Central memory CD4-positive, alpha-beta T cell (primary cell): ENCODE data around the gene WFIKKN1.
A peak's percentile ranks its signal among the peaks of the same experiment; 100 is the strongest.

Experiments
- DNase-seq: peaks from one replicate; pipeline ENCODE4 v3.0.0; 2022
- total RNA-seq, 3 experiments: gene quantifications; one replicate each; lab custom pipeline; 2026; lab: John Stamatoyannopoulos, UW

WFIKKN1 gene, protein sequence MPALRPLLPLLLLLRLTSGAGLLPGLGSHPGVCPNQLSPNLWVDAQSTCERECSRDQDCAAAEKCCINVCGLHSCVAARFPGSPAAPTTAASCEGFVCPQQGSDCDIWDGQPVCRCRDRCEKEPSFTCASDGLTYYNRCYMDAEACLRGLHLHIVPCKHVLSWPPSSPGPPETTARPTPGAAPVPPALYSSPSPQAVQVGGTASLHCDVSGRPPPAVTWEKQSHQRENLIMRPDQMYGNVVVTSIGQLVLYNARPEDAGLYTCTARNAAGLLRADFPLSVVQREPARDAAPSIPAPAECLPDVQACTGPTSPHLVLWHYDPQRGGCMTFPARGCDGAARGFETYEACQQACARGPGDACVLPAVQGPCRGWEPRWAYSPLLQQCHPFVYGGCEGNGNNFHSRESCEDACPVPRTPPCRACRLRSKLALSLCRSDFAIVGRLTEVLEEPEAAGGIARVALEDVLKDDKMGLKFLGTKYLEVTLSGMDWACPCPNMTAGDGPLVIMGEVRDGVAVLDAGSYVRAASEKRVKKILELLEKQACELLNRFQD
- total RNA-seq: 0 to 0.38 (median 0.28) reads per million in 3 experiments

DNA sequence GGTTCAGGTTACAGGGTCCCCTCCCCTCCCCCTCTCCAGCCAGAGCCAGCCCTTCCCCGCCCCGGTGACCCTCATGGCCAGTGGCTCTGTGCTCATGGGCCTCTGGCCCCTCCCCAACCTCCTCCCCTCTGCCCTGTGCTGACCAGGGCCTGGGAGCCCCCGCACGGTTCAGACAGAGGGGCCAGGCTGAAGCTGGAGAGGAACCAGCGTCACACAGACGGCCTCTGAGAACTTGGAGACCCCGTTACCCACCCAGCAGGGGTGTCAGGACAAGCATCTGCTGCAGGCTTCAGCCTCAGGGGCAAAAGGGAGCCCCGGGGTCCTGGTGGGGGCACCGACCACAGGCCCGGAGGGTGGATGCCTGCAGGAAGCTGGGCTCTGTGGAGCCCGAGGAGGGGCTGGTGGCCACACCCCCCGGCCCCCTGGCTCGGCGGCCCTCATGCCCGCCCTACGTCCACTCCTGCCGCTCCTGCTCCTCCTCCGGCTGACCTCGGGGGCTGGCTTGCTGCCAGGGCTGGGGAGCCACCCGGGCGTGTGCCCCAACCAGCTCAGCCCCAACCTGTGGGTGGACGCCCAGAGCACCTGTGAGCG, at the start of gene WFIKKN1:
Gene WFIKKN1, plus strand, starts transcription at position 171 of the 591 bp plus-strand sequence. Its CDS starts 269 bp downstream, at position 440.
- no peak for DNase-seq

DNA sequence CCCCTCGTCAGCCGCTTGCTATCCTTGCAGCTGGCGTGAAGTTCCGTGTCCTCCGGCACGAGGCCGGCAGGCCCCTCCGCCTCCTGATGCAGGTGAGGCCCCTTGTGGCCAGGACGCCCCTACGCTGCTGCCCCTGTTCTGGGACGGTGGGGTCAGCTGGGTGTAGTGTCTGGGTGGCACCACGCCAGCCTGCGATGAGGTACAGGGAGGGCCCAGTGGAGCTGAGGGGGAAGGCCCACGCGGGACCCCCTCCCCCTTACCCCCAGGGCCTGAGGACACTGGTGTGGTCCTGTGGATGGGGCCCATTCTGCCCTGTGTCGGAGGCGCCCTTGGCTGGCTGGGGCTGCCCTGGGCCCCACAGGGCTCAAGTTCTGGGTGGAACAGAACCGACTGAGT, 48.6 kb upstream of the WFIKKN1 start:
- no peak for DNase-seq

DNA sequence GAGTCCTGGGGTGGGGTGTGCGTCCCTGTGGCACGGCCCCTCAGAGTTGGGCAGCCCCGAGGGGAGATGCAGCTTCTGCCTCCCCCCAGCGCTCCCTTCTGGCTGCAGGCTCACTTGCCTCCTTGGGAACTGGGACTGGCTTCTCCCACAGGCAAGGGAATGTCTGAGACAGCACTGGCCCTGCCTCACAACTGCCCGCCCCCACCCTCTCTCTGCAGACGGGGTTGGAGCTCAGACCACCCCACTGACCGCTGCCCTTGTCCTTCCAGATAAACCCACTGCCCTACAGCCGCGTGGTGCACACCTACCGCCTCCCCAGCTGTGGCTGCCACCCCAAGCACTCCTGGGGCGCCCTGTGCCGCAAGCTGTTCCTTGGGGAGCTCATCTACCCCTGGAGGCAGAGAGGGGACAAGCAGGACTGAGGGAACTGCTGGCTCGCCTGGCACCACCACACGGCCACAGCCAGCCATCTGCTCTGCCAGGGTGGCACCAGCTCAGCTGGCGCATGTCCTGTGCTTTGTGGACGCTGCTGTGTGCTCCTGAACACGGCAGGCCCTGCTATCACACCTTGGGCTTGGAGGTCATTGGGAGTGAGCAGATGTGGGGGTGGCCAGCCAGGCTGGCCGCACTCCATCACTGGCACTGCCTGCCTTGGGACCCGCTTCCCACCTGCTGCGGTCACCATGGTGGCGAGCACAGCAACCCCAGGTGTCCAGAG, 48.0 kb upstream of the WFIKKN1 start:
- DNase-seq: no peak

DNA sequence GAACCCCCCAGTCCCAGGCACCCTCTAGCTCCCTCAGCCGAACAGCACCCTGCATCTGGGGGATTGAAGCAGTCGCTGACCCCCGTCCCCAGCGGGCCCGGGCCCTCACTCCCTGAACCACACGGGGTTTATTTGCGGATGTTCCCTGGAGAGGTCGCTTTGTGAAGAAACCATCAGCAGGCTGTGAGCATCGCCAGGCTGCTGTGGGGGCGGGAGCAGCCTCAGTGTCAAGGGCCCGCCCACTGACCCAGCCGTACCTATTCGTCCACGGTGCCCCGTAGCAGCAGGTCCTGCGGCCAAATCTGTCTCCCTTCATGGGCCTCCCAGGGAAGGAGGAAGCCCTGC, 47.3 kb upstream of the WFIKKN1 start:
- DNase-seq: no peak

DNA sequence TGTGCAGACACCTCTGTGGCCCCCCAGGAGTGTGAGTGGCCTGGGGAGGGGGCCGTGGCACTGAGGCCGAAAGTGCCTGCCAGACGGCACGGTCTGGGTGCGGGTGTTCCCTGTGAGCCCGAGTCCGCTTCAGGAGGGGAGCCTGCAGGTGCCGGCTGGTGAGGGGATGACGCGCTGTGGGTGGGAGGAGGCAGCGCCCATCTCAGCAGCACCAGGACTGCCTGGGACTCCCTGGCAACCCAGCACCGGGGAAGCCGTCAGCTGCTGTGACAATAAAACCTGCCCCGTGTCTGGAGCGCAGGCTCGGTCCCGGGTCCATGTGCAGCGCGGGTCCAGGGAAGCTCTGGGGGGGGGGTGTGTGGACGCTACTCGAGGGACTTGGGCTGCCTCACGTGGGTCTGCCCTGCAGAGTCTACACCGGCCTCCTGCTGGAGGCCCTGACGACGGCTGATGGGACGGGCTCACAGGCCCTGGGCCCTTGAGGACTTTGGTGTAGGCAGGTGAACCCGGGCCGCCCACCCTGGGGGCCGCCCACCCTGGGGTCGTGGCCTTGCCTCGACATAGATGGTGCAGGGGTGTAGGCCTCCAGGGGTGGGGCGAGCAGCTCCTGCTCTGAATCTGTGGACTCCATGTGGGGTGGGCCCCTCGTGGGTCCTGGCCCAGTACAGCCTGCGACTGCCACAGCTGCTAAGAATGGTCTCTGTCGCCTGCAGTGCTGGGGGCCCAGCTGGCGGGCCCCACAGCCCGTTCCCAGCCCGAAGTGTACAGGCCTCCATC, 46.8 kb upstream of the WFIKKN1 start:
- DNase-seq: no peak

DNA sequence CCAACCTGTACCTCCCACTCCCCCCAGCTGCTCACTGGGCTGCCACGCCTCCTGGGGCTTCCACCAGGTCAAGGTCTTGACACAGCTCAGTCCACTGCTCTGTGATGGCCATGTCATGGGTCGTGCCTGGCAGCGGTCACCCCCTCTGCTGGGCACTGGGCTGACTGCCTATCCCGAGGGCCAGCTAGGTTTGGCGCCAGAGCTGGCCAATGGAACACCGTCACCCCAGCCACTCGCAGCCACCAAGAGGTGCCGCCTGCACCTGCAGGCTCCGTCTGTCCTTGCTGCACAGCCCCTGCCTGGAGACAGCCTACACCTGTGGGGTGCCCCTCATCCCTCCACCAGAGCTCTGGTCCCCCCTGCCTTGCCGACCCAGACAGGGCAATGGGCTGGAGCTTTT, 45.4 kb upstream of the WFIKKN1 start:
- no peak for DNase-seq

DNA sequence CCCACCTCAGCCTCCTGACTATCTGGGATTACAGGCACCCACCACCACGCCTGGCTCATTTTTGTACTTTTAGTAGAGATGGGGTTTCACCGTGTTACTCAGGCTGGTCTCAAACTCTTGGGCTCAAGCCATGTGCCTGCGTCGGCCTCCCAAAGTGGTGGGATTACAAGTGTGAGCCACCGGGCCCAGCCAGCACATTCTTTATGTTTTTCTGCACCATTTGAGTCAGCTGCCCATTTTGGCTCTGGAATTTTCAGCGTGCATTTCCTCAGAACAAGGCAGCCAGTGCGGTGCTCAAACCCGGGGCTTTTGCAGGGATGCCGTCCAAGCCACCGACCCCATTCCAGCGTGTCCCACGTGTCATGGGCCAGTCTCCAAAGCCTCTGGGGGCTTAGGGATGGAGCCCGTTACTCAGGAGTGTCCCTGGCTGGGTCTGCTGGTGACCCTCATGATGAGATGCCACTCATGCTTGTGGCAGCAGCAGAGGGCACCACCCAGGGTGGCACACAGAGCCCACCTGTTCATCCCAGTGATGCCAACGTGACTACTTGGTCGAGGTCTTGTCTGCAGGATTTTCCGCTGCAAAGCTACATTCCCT, 44.6 kb upstream of the WFIKKN1 start:
- no peak for DNase-seq

DNA sequence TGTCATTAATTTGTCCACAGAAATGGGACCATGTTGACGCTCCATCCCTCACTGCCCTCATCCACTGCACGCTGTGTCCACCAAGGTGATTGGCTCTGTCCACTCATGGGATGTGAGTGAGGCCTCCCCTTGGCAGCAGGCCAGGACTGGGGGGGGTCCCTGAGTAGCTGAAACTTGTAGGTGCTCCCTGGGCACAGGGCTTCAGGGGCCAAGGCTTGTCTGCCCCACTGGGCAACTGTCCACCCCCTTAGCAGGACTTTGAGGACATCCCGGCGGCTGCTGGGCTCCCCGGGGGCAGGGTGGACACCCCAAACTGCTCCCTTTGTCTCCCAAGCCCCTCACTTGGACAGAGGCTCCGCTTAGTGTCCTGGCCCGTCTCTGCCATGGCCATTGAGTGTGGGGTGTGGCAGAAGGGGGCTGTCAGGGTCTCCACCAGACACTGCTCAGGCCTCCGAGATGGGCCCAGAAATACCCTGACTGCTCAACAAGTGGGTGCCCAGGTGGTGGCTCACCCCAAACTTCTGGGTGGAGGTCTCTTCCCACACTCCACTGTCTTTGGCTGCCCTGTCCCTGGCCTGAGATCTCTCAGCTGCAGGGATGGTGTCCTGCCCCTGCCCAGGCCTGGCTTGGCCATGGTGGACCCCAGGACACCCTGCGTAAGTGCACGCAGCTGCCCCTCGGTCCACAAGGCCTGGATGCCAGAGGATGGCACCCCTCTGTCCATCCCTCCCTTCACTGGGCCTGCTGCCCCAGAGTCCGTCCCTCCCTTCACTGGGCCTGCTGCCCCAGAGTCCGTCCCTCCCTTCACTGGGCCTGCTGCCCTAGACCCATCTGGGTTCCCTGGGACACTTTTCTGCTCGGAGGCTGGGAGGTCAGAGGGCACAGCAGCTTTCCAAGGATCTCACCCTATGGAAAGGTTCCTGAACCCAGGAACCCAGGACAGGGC, 43.9 kb upstream of the WFIKKN1 start:
- DNase-seq: no peak

DNA sequence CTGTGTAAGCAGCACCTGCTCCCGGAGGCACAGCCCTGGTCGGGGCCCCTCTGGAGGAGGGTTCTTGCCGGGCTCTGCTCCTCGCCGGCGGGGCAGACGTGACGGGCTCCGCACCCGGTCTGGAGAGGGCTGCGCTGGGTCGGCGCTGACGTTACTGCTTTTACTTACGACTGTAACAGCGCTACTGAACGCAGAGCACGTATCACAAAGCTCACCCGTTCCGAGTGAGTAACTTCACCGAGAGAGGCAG, 42.2 kb upstream of the WFIKKN1 start:
- DNase-seq: no peak

DNA sequence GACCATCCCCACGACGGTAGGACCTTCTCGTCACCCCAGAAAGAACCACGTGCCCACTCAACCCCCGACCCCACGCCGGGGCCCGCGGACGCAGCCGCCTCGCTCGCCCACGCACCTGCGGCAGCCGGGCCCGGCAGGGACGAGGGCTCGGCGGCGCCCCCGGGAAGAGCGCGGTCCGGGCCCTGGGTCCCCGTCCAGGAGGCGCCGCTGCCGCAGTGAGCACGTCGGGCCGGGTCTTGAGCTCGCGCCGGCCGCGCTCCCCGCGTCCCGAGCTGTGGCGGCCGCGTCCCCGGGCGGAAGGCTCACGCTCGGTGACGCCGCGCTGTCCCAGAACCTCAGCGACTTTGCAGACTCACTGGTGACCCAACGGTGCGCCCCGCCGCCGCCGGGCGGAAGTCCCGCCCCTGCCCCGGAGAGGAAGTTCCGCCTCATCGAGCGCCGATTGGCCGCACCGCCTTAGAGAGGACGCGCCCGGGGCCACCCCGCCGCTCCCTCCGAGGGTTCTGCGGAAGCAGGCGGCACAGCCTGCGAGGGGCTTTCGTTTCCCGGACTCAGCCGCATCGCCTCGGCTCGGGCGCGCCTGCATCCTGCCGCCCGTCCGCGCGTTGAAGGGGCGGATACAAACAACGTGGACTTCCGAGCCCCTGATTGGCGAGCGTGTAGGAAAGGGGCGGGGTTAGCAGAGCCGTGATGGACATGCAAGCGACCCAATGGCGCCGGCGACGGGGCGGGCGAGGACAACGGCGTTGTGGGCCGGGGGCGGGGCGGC, 41.7 kb upstream of the WFIKKN1 start:
- DNase-seq: peak; percentile 98

DNA sequence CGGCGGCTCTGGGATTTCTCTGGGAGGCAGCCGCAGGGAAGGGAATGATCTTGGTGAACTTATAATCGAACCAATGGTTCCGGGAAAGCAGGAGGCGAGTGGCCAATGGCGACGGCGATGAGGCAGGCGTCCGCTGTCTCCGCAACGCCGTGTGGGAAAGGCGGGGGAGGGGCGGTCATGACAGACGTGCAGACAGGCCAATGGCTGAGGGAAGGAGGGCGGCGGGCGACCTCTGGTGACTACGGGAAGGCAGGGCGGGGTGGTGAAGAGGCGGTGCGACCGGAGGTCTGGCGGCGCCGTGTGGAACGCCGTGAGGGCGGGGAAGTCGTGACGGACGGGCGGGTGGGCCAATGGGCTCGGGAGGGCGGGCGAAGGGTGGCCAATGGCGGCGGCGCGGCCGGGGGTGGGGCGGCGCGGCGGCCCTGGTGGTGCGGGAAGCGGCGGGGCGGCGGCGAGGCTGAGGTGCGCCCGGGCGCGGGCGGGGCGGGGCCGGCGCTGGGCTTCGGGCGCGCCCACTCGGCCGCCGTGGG, 41.1 kb upstream of the WFIKKN1 start, which contains the start of gene RAB40C:
Gene RAB40C, plus strand, starts transcription at position 409 of the 530 bp plus-strand sequence. CDS start 226 bp downstream, outside the sequence.
- peak; percentile 99 for DNase-seq

DNA sequence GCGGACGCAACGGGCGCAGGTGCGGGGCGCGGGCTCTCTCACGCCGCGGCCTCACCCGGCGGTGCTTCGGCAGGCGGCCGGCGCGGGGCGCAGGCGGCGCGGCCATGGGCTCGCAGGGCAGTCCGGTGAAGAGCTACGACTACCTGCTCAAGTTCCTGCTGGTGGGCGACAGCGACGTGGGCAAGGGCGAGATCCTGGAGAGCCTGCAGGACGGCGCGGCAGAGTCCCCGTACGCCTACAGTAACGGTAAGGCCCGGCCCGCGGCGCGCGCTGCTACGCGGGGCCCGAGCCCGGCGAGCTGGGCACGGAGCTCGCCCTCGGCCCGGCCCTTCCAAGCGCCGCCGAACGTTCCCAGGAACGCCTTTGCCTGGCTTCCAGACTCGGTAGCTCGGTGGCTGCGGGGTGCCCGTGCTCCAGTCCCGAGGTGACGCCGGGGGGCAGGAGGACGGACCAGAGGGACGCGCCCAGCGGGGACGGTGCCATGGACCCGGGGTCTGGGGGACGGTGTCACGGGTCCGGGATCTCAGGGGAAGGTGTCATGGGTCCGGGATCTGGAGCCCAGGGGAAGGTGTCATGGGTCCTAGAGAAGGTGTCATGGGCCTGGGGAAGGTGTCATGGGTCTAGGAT, 40.5 kb upstream of the WFIKKN1 start:
- no peak for DNase-seq

DNA sequence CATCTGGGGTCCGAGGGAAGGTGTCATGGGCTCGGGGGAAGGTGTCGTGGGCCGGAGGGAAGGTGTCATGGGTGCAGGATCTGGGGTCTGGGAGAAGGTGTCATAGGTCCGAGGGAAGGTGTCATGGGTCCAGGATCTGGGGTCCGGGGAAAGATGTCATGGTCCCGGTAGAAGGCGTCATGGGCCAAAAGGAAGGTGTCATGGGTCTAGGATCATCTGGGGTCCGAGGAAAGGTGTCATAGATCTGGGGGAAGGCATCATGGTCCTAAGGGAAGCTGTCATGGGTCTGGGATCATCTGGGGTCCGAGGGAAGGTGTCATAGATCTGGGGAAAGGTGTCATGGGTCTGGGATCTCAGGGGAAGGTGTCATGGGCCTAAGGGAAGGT, 40.0 kb upstream of the WFIKKN1 start:
- no peak for DNase-seq

DNA sequence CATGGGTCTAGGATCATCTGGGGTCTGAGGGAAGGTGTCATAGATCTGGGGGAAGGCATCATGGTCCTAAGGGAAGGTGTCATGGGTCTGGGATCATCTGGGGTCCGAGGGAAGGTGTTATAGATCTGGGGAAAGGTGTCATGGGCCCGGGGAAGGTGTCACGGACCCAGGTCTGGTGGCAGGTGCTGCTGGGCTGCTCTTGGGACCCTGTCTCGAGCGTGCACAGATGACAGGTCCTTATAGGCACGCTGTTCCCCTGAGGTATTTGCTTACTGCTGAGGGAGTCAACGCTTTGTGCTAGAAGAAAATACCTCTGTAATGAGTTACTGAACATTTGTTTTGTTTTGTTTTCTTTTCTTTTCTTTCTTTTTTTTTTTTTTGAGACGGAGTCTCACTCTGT, 39.6 kb upstream of the WFIKKN1 start:
- no peak for DNase-seq

DNA sequence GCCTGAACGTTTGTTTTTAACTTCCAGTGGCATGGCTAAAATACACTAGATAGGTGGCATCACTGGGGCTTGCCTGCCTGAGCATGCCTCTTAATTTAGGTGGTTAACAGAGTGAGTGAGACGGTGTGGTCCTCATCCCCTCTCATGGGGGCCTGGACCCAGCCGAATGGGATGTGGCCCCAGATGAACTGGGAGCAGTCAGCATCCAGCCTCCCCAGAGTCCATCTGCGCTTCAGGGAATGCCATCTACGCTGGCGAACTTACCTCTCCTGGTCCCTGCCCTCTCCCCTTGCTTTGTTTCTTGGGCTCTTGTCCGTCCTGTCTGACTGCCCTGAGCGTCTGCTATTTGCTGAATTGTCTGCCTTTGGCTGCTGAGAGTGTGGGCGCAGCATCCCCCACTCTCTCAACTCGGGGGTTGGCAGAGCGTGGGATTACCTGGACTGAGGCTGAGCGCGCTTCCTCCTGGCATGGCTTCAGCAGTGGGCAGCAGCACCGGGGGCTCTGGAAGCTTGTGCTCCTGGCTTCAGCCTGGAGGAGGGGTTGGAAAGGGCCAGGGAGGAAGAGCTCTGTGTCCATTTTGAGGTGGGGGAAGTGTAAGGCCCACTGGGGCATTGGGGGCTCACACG, 38.8 kb upstream of the WFIKKN1 start:
- DNase-seq: no peak

DNA sequence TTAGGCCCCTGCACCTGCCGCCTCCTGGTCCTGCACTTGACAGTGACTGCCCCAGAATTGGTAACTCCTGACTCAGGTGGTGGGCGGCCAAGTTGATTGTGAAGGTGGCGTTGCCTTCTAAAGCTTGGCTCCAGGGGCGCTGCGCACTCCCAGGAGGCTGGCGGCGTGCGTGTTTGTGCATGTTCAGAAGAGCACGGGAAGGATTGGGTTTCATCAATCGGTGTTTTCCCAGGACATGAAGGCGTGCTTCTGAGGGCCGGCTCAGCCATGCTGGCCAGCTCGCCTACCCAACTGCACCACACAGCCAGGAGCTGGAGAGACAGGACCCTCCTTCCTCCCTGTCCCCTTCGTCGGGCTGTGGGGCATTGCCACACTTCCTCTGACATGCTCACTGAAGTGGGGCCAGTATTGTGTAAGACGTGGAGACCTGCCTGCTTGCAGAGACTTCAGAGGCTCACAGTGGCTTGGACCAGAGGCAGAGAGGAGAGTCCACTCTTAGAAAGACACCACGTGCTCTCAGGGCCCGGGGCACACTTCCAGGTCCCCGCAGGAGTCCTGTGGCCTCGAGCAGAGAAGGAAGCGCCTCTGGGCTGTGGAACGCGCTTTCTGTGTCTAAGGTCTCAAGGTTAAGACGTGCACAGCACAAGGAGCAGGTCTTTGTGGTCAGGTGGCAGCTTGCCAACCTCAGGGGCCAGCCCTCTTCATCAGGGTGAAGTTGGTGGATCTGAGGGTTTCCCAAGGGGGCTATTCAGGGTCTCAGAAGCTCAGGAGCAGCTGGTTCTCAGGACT, 38.1 kb upstream of the WFIKKN1 start:
- no peak for DNase-seq

DNA sequence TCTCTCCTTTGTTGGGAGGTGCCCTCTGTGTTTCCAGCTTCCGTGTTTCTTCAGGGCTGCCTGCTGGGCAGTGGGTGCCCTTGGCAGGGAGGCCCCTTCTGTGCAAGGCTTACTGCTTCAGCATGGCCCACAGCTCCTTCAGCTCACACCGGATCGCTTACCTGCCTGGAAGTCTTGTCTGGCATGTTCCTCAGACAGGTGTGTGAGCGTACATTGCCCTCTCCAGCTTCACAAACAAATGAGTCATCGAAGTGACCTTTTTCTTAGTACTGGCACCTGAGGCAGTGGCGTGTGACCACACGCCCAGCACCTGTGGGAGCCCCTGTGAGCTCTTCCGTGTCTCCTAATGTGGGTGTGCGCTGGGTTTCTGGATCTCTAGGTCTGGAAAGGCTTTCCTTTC, 37.4 kb upstream of the WFIKKN1 start:
- DNase-seq: no peak

DNA sequence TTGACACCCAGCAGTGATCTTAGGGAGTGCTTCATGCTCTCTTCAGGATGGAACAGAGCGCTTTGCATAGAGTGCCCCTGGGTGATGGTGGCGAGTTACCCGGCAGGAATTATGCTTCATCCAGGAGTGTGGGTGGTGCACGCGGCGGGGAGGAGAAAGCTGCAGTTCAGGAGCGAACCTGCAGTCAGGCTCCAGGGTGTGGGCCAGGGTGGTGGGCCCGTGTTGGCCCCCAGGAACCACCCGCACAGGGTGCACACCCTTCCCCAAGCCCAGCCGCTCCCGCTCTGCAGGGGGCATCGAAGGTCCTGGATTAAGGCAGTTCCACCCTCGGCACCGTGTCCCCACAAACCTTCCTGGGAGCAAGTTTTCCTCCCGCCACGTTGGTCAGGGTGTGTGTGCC, 37.0 kb upstream of the WFIKKN1 start:
- DNase-seq: no peak
